ENCODE measurements around the gene SLC6A19.
"Not testable (repeated sequence)": the region's sequence is repeated elsewhere in the genome, so short reads cannot be mapped to it uniquely, and the experiment has no call there.

SLC6A19 gene

GRCh38 chr5:1261643-1262042, 60.2 kb downstream of the SLC6A19 start:
- DNase-seq (ENCODE audit: low read depth in 1 of 2, low spot score in 1 of 2), result no peak

GRCh38 chr5:1262381-1262780, 61.0 kb downstream of the SLC6A19 start:
- DNase-seq (ENCODE audit: low read depth in 1 of 2, low spot score in 1 of 2), result no peak

GRCh38 chr5:1264211-1264610, 62.8 kb downstream of the SLC6A19 start:
- no peak for DNase-seq (ENCODE audit: low read depth in 1 of 2, low spot score in 1 of 2)

GRCh38 chr5:1265026-1265425, 63.6 kb downstream of the SLC6A19 start:
- DNase-seq (ENCODE audit: low read depth in 1 of 2, low spot score in 1 of 2), result no peak

GRCh38 chr5:1265461-1266455, 64.4 kb downstream of the SLC6A19 start:
- no peak for DNase-seq (ENCODE audit: low read depth in 1 of 2, low spot score in 1 of 2)

- no peak for DNase-seq (ENCODE audit: low read depth in 1 of 2, low spot score in 1 of 2)
Measured at GRCh38 chr5:1266791-1267190, 65.4 kb downstream of the SLC6A19 start.

GRCh38 chr5:1267464-1267863, 66.1 kb downstream of the SLC6A19 start:
- DNase-seq (ENCODE audit: low read depth in 1 of 2, low spot score in 1 of 2), result not testable (repeated sequence)

GRCh38 chr5:1268056-1268455, 66.7 kb downstream of the SLC6A19 start:
- DNase-seq (ENCODE audit: low read depth in 1 of 2, low spot score in 1 of 2), result no peak

GRCh38 chr5:1268666-1269065, 67.3 kb downstream of the SLC6A19 start:
- no peak for DNase-seq (ENCODE audit: low read depth in 1 of 2, low spot score in 1 of 2)

- DNase-seq (ENCODE audit: low read depth in 1 of 2, low spot score in 1 of 2), result no peak
Measured at GRCh38 chr5:1270426-1270825, 69.0 kb downstream of the SLC6A19 start.

- DNase-seq (ENCODE audit: low read depth in 1 of 2, low spot score in 1 of 2), result no peak
Measured at GRCh38 chr5:1270933-1271914, 69.8 kb downstream of the SLC6A19 start.

GRCh38 chr5:1272201-1272600, 70.8 kb downstream of the SLC6A19 start:
- no peak for DNase-seq (ENCODE audit: low read depth in 1 of 2, low spot score in 1 of 2)

GRCh38 chr5:1273745-1274144, 72.3 kb downstream of the SLC6A19 start:
- no peak for DNase-seq (ENCODE audit: low read depth in 1 of 2, low spot score in 1 of 2)

- no peak for DNase-seq (ENCODE audit: low read depth in 1 of 2, low spot score in 1 of 2)
Measured at GRCh38 chr5:1274471-1274870, 73.1 kb downstream of the SLC6A19 start.
